HTR-8/SVneo (cell line): ENCODE data around the gene PCNA.

Source experiments
- DNase-seq: peaks from one replicate; pipeline ENCODE4 v3.0.0; 2011; ENCODE audit warnings: low spot score, mixed read lengths; ENCODE audit not compliant: insufficient read length
- FAIRE-seq: peaks from 2 replicates; lab custom pipeline; 2011; peaks lifted over from hg19 to GRCh38; lab: Jason Lieb, UNC

PCNA gene

GRCh38 chr20:5119435-5120184 lies at the start of gene PCNA:
Gene PCNA, minus strand, starts transcription at chr20:5119958. Its CDS starts 160 bp downstream, at chr20:5119798.
- DNase-seq = peak; percentile 96
- FAIRE-seq = peak; percentile 97

- DNase-seq = peak; percentile 54
- FAIRE-seq = no peak
Observed at GRCh38 chr20:5168651-5169396, 49.1 kb upstream of the PCNA start.

GRCh38 chr20:5164645-5165625 lies 45.2 kb upstream of the PCNA start:
- FAIRE-seq (no peak), DNase-seq (no peak)

- DNase-seq (no peak), FAIRE-seq (no peak)
Observed at GRCh38 chr20:5161536-5162164, 41.9 kb upstream of the PCNA start.

GRCh38 chr20:5160882-5161281 lies 41.1 kb upstream of the PCNA start:
- no peak for DNase-seq
- no peak for FAIRE-seq

GRCh38 chr20:5159928-5160327 lies 40.2 kb upstream of the PCNA start:
- FAIRE-seq (no peak), DNase-seq (no peak)

- FAIRE-seq = peak; percentile 91
- peak; percentile 54 for DNase-seq
Observed at GRCh38 chr20:5156675-5157448, 37.1 kb upstream of the PCNA start.

GRCh38 chr20:5155404-5155803 lies 35.6 kb upstream of the PCNA start:
- no peak for DNase-seq
- FAIRE-seq = no peak

- DNase-seq = no peak
- no peak for FAIRE-seq
Observed at GRCh38 chr20:5154543-5154925, 34.8 kb upstream of the PCNA start.

- FAIRE-seq (no peak), DNase-seq (no peak)
Observed at GRCh38 chr20:5153612-5154542, 34.1 kb upstream of the PCNA start.

GRCh38 chr20:5153152-5153467 lies 33.4 kb upstream of the PCNA start:
- FAIRE-seq = no peak
- DNase-seq = no peak

- FAIRE-seq = no peak
- peak; percentile 34 for DNase-seq
Observed at GRCh38 chr20:5150226-5151076, 30.7 kb upstream of the PCNA start.

GRCh38 chr20:5149892-5150225 lies 30.1 kb upstream of the PCNA start:
- no peak for FAIRE-seq

GRCh38 chr20:5148581-5148980 lies 28.8 kb upstream of the PCNA start:
- no peak for DNase-seq
- FAIRE-seq = no peak

More at GRCh38 chr20:5149892-5150225, 30.1 kb upstream of the PCNA start:
- no peak for DNase-seq

- no peak for FAIRE-seq
- no peak for DNase-seq
Observed at GRCh38 chr20:5146871-5147592, 27.3 kb upstream of the PCNA start.

- no peak for FAIRE-seq
- DNase-seq = no peak
Observed at GRCh38 chr20:5146099-5146668, 26.4 kb upstream of the PCNA start.
